Gastrocnemius medialis (tissue), 4 donors: ENCODE results near the gene DCAF11.

ENCODE experiments used
- POLR2A ChIP-seq, 2 donors: fragments of 450-650 bp; IDR thresholded peaks; one replicate each; pipeline ENCODE4 v1.6.1; 2017; ENCODE audit warnings: antibody characterized with exemption in 2 of 2, mild to moderate bottlenecking in 2 of 2, moderate library complexity in 2 of 2
- TF ChIP-seq, protein P1 (sequence below), 5 experiments: fragments of 450-650 bp in 3 of 5; fragments of 200-600 bp in 2 of 5; sonication (generic) in 2 of 5; IDR thresholded peaks in 4 of 5; conservative IDR thresholded peaks in 1 of 5; 1 replicate in 4 of 5; 2 replicates in 1 of 5; pipeline ENCODE4 v1.5.1; 2016 to 2019; ENCODE audit warnings: antibody characterized with exemption in 5 of 5, mild to moderate bottlenecking in 3 of 5, moderate library complexity in 3 of 5

DNA sequence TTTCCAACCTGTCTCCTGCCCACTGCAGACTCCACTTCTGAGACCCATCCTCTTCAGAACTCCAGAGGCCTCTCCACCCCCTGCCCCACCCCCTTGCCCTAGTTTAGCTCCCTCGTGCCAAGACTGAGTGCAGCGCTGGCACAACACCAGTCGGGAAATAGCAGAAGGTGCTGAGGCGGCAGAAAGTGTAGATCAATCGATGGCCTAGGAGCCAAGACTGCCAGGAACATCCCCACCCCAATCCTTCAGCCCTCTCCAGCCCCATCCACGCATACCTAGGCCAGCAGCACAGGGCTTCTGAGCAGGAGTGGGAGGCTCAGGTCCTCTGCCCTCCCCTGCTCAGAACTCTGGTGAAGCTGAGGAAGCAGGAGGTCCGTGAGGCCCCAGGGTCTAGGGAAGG lies 42.1 kb upstream of the DCAF11 start:
- TF ChIP-seq, protein P1, sequence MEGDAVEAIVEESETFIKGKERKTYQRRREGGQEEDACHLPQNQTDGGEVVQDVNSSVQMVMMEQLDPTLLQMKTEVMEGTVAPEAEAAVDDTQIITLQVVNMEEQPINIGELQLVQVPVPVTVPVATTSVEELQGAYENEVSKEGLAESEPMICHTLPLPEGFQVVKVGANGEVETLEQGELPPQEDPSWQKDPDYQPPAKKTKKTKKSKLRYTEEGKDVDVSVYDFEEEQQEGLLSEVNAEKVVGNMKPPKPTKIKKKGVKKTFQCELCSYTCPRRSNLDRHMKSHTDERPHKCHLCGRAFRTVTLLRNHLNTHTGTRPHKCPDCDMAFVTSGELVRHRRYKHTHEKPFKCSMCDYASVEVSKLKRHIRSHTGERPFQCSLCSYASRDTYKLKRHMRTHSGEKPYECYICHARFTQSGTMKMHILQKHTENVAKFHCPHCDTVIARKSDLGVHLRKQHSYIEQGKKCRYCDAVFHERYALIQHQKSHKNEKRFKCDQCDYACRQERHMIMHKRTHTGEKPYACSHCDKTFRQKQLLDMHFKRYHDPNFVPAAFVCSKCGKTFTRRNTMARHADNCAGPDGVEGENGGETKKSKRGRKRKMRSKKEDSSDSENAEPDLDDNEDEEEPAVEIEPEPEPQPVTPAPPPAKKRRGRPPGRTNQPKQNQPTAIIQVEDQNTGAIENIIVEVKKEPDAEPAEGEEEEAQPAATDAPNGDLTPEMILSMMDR (IDR thresholded peaks at IDR 0.05 in 4 of 5, conservative IDR thresholded peaks at IDR 0.05 in 1 of 5), result no peak
- no peak for TF ChIP-seq POLR2A (IDR thresholded peaks at IDR 0.05)
